Endodermal cell (in vitro differentiated cells): ENCODE results near the gene PLEKHM3. TPM values are rescaled to one million over a fixed set of nuclear protein-coding genes. Genes with fewer than 3 reads are reported as not detected.

Experiments
- DNase-seq: peaks from one replicate; pipeline ENCODE4 v3.0.0-alpha.2; 2017
- H3K27ac ChIP-seq: 2 replicates; pipeline ENCODE4 v1.5.1; 2013; ENCODE audit warnings: mild to moderate bottlenecking, low read depth, low read length, moderate library complexity
- H3K27me3 ChIP-seq: 2 replicates; pipeline ENCODE4 v1.6.1; 2013; ENCODE audit warnings: mild to moderate bottlenecking, low read length, moderate library complexity; ENCODE audit not compliant: insufficient read depth, control insufficient read depth, poor library complexity, severe bottlenecking
- H3K36me3 ChIP-seq: 2 replicates; pipeline ENCODE4 v1.7.0; 2013; ENCODE audit warnings: mild to moderate bottlenecking, low read length, moderate library complexity; ENCODE audit not compliant: control insufficient read depth, insufficient read depth
- H3K4me1 ChIP-seq: one replicate; pipeline ENCODE4 v1.7.0; 2013; ENCODE audit warnings: low read length; ENCODE audit not compliant: control insufficient read depth, insufficient read depth
- H3K4me3 ChIP-seq: 2 replicates; pipeline ENCODE4 v1.5.1; 2013; ENCODE audit warnings: mild to moderate bottlenecking, low read length, moderate library complexity
- H3K9ac ChIP-seq: 2 replicates; pipeline ENCODE4 v1.6.1; 2013; ENCODE audit warnings: mild to moderate bottlenecking, low read length, moderate library complexity; ENCODE audit not compliant: poor library complexity, severe bottlenecking; ENCODE audit errors: extremely low read depth
- H3K9me3 ChIP-seq: 2 replicates; pipeline ENCODE4 v1.6.1; 2013; ENCODE audit warnings: mild to moderate bottlenecking, low read length, moderate library complexity; ENCODE audit not compliant: control insufficient read depth
- H3K27ac Mint-ChIP-seq: 2 replicates; pipeline ENCODE4 v1.8.0; 2020; ENCODE audit warnings: mixed read lengths
- H3K27me3 Mint-ChIP-seq: 2 replicates; pipeline ENCODE4 v1.8.0; 2021; ENCODE audit warnings: mild to moderate bottlenecking, mixed read lengths; ENCODE audit not compliant: insufficient read depth
- H3K36me3 Mint-ChIP-seq: 2 replicates; pipeline ENCODE4 v1.8.0; 2020; ENCODE audit warnings: low read depth, mixed read lengths
- H3K4me1 Mint-ChIP-seq: 2 replicates; pipeline ENCODE4 v1.8.0; 2020; ENCODE audit warnings: mixed read lengths
- H3K4me3 Mint-ChIP-seq: 2 replicates; pipeline ENCODE4 v1.8.0; 2020; ENCODE audit warnings: mild to moderate bottlenecking, moderate library complexity, mixed read lengths
- H3K9me3 Mint-ChIP-seq: 2 replicates; pipeline ENCODE4 v1.8.0; 2020; ENCODE audit warnings: mild to moderate bottlenecking, mixed read lengths
- CTCF ChIP-seq: fragments of 200-600 bp; sonication (generic); conservative IDR thresholded peaks from 2 replicates; pipeline ENCODE4 v1.5.0; 2021; ENCODE audit warnings: antibody characterized with exemption, mild to moderate bottlenecking
- WGBS, 2 experiments: methylation state at CpG; one replicate each; pipeline versions ENCODE4 v1.1.5 to v1.1.7; 2013; ENCODE audit warnings: missing lambda C conversion rate in 2 of 2, mixed read lengths in 1 of 2; ENCODE audit not compliant: insufficient coverage in 1 of 2, insufficient read length in 1 of 2; 5-methylcytosine and 5-hydroxymethylcytosine counted together
- total RNA-seq, 2 donors: library from RNA; stranded (reverse); fragmentation: NEBNext Ultra II Directional in 1 of 2; extraction: Animal tissue kit (Norgen Biotek cat#: 25700) in 1 of 2; gene quantifications; 2 replicates in 1 of 2; 3 replicates in 1 of 2; pipeline ENCODE4 v1.2.1, GENCODE V29; 2021

Gene PLEKHM3
- total RNA-seq, 2 donors from 2014 or later, result 13.3 to 17.9 TPM

GRCh38 chr2:208039376-208040110, 14.2 kb upstream of the PLEKHM3 start:
- Mint-ChIP-seq H3K27ac (no peak overlapping the region), H3K36me3 (no peaks in the 10 kb centered on the region), H3K9me3 (peaks cover 10% of the 10 kb centered on the region), H3K27me3 (no peaks in the 10 kb centered on the region), H3K4me3 (no peak overlapping the region), H3K4me1 (peaks cover 16% of the 10 kb centered on the region)
- H3K27me3 ChIP-seq, result no peaks in the 10 kb centered on the region
- H3K9me3 ChIP-seq, result peaks cover 9% of the 10 kb centered on the region
- no peak overlapping the region for H3K27ac ChIP-seq
- H3K36me3 ChIP-seq, result no peaks in the 10 kb centered on the region
- H3K4me3 ChIP-seq, result peak overlapping the region; percentile 15
- TF ChIP-seq CTCF, result no peak
- DNase-seq, result peak; percentile 52
- H3K9ac ChIP-seq, result no peak overlapping the region
- 81 to 85% methylated on average over 9 to 12 of the region's 12 CpGs for WGBS, 2 experiments
- H3K4me1 ChIP-seq, result no peaks in the 10 kb centered on the region

GRCh38 chr2:208037564-208038487, 12.5 kb upstream of the PLEKHM3 start:
- WGBS, 2 experiments, result 62 to 73% methylated on average over 4 of the region's 4 CpGs
- no peaks in the 10 kb centered on the region for H3K4me1 ChIP-seq

More at GRCh38 chr2:208037564-208038487, 12.5 kb upstream of the PLEKHM3 start:
- Histone ChIP-seq H3K27me3 (no peaks in the 10 kb centered on the region), H3K9me3 (peaks cover 13% of the 10 kb centered on the region), H3K9ac (no peak overlapping the region), H3K36me3 (no peaks in the 10 kb centered on the region), H3K4me3 (no peak overlapping the region), H3K27ac (no peak overlapping the region)
- Mint-ChIP-seq H3K36me3 (peaks cover 6% of the 10 kb centered on the region), H3K27ac (no peak overlapping the region), H3K4me3 (no peak overlapping the region), H3K9me3 (peaks cover 19% of the 10 kb centered on the region), H3K27me3 (no peaks in the 10 kb centered on the region), H3K4me1 (peaks cover 16% of the 10 kb centered on the region)
- no peak for DNase-seq
- no peak for TF ChIP-seq CTCF
